ENCODE measurements around the gene CSTPP1. TPM values are rescaled to one million over a fixed set of nuclear protein-coding genes. Genes with fewer than 3 reads are reported as not detected.

CSTPP1 gene
- total RNA-seq, 2 donors from 2014 or later, result 23.4 to 27.6 TPM

GRCh38 chr11:47035108-47035507, 98.5 kb downstream of the CSTPP1 start:
- no peak for TF ChIP-seq CTCF (IDR thresholded peaks at IDR 0.05)
- H3K9me3 ChIP-seq, result no peaks in the 10 kb centered on the region
- ATAC-seq (ENCODE audit: insufficient number of reproducible peaks, low FRiP score, low read depth), result no peak

GRCh38 chr11:47044119-47044518, 107.6 kb downstream of the CSTPP1 start:
- DNase-seq (ENCODE audit: low spot score), result no peak
- no peaks in the 10 kb centered on the region for H3K9me3 ChIP-seq

More at GRCh38 chr11:47035108-47035507, 98.5 kb downstream of the CSTPP1 start:
- no peaks in the 10 kb centered on the region for H3K27me3 ChIP-seq (replicated peaks; ENCODE audit: insufficient read depth)
- no peak overlapping the region for H3K4me3 ChIP-seq
- no peaks in the 10 kb centered on the region for H3K36me3 ChIP-seq
- no peak for DNase-seq (ENCODE audit: low spot score)
- no peak overlapping the region for H3K27ac ChIP-seq
- H3K4me1 ChIP-seq (ENCODE audit: control insufficient read depth in 1 of 2, low read depth in 2 of 2), result no peaks in the 10 kb centered on the region

GRCh38 chr11:47047972-47048371, 111.4 kb downstream of the CSTPP1 start:
- no peak overlapping the region for H3K4me3 ChIP-seq
- H3K36me3 ChIP-seq, result no peaks in the 10 kb centered on the region
- no peaks in the 10 kb centered on the region for H3K27me3 ChIP-seq (replicated peaks; ENCODE audit: insufficient read depth)
- H3K4me1 ChIP-seq (ENCODE audit: control insufficient read depth in 1 of 2, low read depth in 2 of 2), result peaks cover 0 to 13% of the 10 kb centered on the region in 2 donors
- H3K27ac ChIP-seq, result no peak overlapping the region
- H3K9me3 ChIP-seq, result no peaks in the 10 kb centered on the region
- ATAC-seq (ENCODE audit: insufficient number of reproducible peaks, low FRiP score, low read depth), result no peak
- DNase-seq (ENCODE audit: low spot score), result no peak
- TF ChIP-seq CTCF (IDR thresholded peaks at IDR 0.05), result no peak

More at GRCh38 chr11:47044119-47044518, 107.6 kb downstream of the CSTPP1 start:
- Histone ChIP-seq H3K4me1 (ENCODE audit: control insufficient read depth in 1 of 2, low read depth in 2 of 2) (no peaks in the 10 kb centered on the region), H3K27me3 (replicated peaks; ENCODE audit: insufficient read depth) (no peaks in the 10 kb centered on the region), H3K4me3 (no peak overlapping the region), H3K27ac (no peak overlapping the region), H3K36me3 (no peaks in the 10 kb centered on the region)
- no peak for TF ChIP-seq CTCF (IDR thresholded peaks at IDR 0.05)
- no peak for ATAC-seq (ENCODE audit: insufficient number of reproducible peaks, low FRiP score, low read depth)

GRCh38 chr11:47050284-47050683, 113.7 kb downstream of the CSTPP1 start:
- Histone ChIP-seq H3K4me1 (ENCODE audit: control insufficient read depth in 1 of 2, low read depth in 2 of 2) (peaks cover 0 to 13% of the 10 kb centered on the region in 2 donors), H3K4me3 (no peak overlapping the region), H3K36me3 (no peaks in the 10 kb centered on the region), H3K27ac (no peak overlapping the region), H3K27me3 (replicated peaks; ENCODE audit: insufficient read depth) (no peaks in the 10 kb centered on the region), H3K9me3 (no peaks in the 10 kb centered on the region)
- ATAC-seq (ENCODE audit: insufficient number of reproducible peaks, low FRiP score, low read depth) (no peak), DNase-seq (ENCODE audit: low spot score) (no peak)
- TF ChIP-seq CTCF (IDR thresholded peaks at IDR 0.05), result no peak

- Histone ChIP-seq H3K9me3 (no peaks in the 10 kb centered on the region), H3K36me3 (no peaks in the 10 kb centered on the region), H3K27me3 (replicated peaks; ENCODE audit: insufficient read depth) (no peaks in the 10 kb centered on the region), H3K4me3 (no peak overlapping the region), H3K4me1 (ENCODE audit: control insufficient read depth in 1 of 2, low read depth in 2 of 2) (peaks cover 0 to 13% of the 10 kb centered on the region in 2 donors), H3K27ac (no peak overlapping the region)
- TF ChIP-seq CTCF (IDR thresholded peaks at IDR 0.05), result no peak
- ATAC-seq (ENCODE audit: insufficient number of reproducible peaks, low FRiP score, low read depth) (no peak), DNase-seq (ENCODE audit: low spot score) (no peak)
These were observed 114.7 kb downstream of the CSTPP1 start for GRCh38 chr11:47051217-47051616.
